SK-N-SH treated with all-trans-retinoic acid at 6 μM for 48 hours (cell line): Measurements from ENCODE around the gene BZW2.

Experiments used
- ATAC-seq: fragments of 200-7000 bp; cut with Tn5 transposase; 3 replicates; pipeline ENCODE4 v1.9.1; 2020; ENCODE audit warnings: mild to moderate bottlenecking, moderate library complexity
- ARNTL ChIP-seq: fragments of 450-650 bp; formaldehyde crosslinking; IDR thresholded peaks from 2 replicates; pipeline ENCODE4 v1.5.0; 2020; ENCODE audit warnings: low read depth, mild to moderate bottlenecking, moderate library complexity, borderline replicate concordance
- BACH2 ChIP-seq: fragments of 250-450 bp; sonication (Bioruptor Pico); IDR thresholded peaks from 2 replicates; pipeline ENCODE4 v1.9.0; 2021; ENCODE audit warnings: mild to moderate bottlenecking, borderline replicate concordance
- CSDC2 ChIP-seq: fragments of 250-450 bp; sonication (Bioruptor Pico); IDR thresholded peaks from 2 replicates; pipeline ENCODE4 v1.5.0; 2020; ENCODE audit warnings: mild to moderate bottlenecking, moderate library complexity
- ESRRG ChIP-seq: fragments of 250-450 bp; sonication (Bioruptor Pico); IDR thresholded peaks from 2 replicates; pipeline ENCODE4 v1.6.1; 2021; ENCODE audit warnings: mild to moderate bottlenecking
- GLIS3 ChIP-seq: fragments of 250-450 bp; sonication (Bioruptor Pico); IDR thresholded peaks from 2 replicates; pipeline ENCODE4 v1.5.0; 2020; ENCODE audit warnings: mild to moderate bottlenecking, moderate library complexity
- ISL1 ChIP-seq: fragments of 250-450 bp; sonication (Bioruptor Pico); IDR thresholded peaks from 2 replicates; pipeline ENCODE4 v2.1.2; 2022; ENCODE audit warnings: mild to moderate bottlenecking, moderate library complexity
- OSR1 ChIP-seq: fragments of 250-450 bp; sonication (Bioruptor Pico); IDR thresholded peaks from 2 replicates; pipeline ENCODE4 v1.8.0; 2022; ENCODE audit warnings: moderate library complexity, mild to moderate bottlenecking, inconsistent platforms
- PPARA ChIP-seq: fragments of 250-450 bp; sonication (Bioruptor Pico); IDR thresholded peaks from 2 replicates; pipeline ENCODE4 v1.5.0; 2020; ENCODE audit warnings: mild to moderate bottlenecking, borderline replicate concordance
- RARB ChIP-seq: fragments of 250-450 bp; sonication (Bioruptor Pico); IDR thresholded peaks from 2 replicates; pipeline ENCODE4 v1.8.0; 2021; ENCODE audit warnings: mild to moderate bottlenecking, moderate library complexity
- SNAI2 ChIP-seq: fragments of 250-450 bp; sonication (Bioruptor Pico); IDR thresholded peaks from 2 replicates; pipeline ENCODE4 v1.5.0; 2020; ENCODE audit warnings: mild to moderate bottlenecking, moderate library complexity
- TCF4 ChIP-seq: fragments of 250-450 bp; sonication (Bioruptor Pico); IDR thresholded peaks from 2 replicates; pipeline ENCODE4 v1.8.0; 2021; ENCODE audit warnings: mild to moderate bottlenecking, moderate library complexity, borderline replicate concordance
- TOX ChIP-seq: fragments of 250-450 bp; sonication (Bioruptor Pico); IDR thresholded peaks from 2 replicates; pipeline ENCODE4 v1.8.0; 2021; ENCODE audit warnings: mild to moderate bottlenecking, moderate library complexity, borderline replicate concordance
- ZC3H10 ChIP-seq: fragments of 250-450 bp; sonication (Bioruptor Pico); IDR thresholded peaks from 2 replicates; pipeline ENCODE4 v1.5.1; 2021; ENCODE audit warnings: mild to moderate bottlenecking, moderate library complexity
- ZFP3 ChIP-seq: fragments of 250-450 bp; sonication (Bioruptor Pico); IDR thresholded peaks from 2 replicates; pipeline ENCODE4 v1.5.0; 2020; ENCODE audit warnings: mild to moderate bottlenecking, moderate library complexity
- ZNF565 ChIP-seq: fragments of 450-650 bp; formaldehyde crosslinking; conservative IDR thresholded peaks from 2 replicates; pipeline ENCODE4 v1.5.0; 2020; ENCODE audit warnings: low read depth, mild to moderate bottlenecking, moderate library complexity
- ZNF8 ChIP-seq: fragments of 450-650 bp; formaldehyde crosslinking; IDR thresholded peaks from 2 replicates; pipeline ENCODE4 v1.5.0; 2020; ENCODE audit warnings: mild to moderate bottlenecking, moderate library complexity
- TF ChIP-seq, protein P1 (sequence below): fragments of 250-450 bp; sonication (Bioruptor Pico); IDR thresholded peaks from 2 replicates; pipeline ENCODE4 v1.5.1; 2020; ENCODE audit warnings: low read depth, mild to moderate bottlenecking, moderate library complexity
- TF ChIP-seq, protein P2 (sequence below): fragments of 250-450 bp; sonication (Bioruptor Pico); IDR thresholded peaks from 2 replicates; pipeline ENCODE4 v1.5.1; 2021; ENCODE audit warnings: mild to moderate bottlenecking, moderate library complexity
- TF ChIP-seq, protein P3 (sequence below): fragments of 250-450 bp; sonication (Bioruptor Pico); IDR thresholded peaks from 2 replicates; pipeline ENCODE4 v1.5.0; 2020; ENCODE audit warnings: mild to moderate bottlenecking, moderate library complexity

BZW2 gene

DNA sequence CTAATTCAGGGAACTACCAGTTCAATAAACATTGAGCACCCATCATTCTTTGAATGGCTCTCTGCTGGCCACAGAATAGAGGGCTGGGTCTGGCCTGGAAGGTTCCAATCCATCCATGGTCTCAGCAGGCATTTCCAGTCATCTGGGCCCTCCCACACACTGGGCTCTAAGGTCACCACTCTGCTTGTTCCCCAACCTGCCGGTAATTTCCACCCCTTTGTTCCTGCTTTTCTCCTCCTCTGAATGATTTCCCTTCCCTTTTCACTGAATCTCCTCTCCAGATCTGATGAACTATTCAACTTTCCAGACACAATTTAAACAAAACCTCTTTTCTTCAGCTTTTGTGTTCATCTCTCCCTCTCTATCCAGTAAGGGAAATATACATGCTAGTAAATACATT lies 2.6 kb downstream of the BZW2 start:
- no peak for ATAC-seq
- no peak for TF ChIP-seq TCF4 (CRISPR knock-in tag)
- TF ChIP-seq RARB, result no peak
- TF ChIP-seq OSR1 (CRISPR knock-in tag), result no peak
- no peak for TF ChIP-seq ZFP3 (CRISPR knock-in tag)
- TF ChIP-seq, protein P1, sequence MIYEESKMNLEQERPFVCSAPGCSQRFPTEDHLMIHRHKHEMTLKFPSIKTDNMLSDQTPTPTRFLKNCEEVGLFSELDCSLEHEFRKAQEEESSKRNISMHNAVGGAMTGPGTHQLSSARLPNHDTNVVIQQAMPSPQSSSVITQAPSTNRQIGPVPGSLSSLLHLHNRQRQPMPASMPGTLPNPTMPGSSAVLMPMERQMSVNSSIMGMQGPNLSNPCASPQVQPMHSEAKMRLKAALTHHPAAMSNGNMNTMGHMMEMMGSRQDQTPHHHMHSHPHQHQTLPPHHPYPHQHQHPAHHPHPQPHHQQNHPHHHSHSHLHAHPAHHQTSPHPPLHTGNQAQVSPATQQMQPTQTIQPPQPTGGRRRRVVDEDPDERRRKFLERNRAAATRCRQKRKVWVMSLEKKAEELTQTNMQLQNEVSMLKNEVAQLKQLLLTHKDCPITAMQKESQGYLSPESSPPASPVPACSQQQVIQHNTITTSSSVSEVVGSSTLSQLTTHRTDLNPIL, result no peak
- no peak for TF ChIP-seq ARNTL (CRISPR knock-in tag)
- no peak for TF ChIP-seq PPARA (CRISPR knock-in tag)
- TF ChIP-seq TOX (CRISPR knock-in tag), result no peak
- no peak for TF ChIP-seq ZC3H10 (CRISPR knock-in tag)
- no peak for TF ChIP-seq ESRRG (CRISPR knock-in tag)
- TF ChIP-seq CSDC2 (CRISPR knock-in tag), result no peak
- TF ChIP-seq GLIS3, result no peak

DNA sequence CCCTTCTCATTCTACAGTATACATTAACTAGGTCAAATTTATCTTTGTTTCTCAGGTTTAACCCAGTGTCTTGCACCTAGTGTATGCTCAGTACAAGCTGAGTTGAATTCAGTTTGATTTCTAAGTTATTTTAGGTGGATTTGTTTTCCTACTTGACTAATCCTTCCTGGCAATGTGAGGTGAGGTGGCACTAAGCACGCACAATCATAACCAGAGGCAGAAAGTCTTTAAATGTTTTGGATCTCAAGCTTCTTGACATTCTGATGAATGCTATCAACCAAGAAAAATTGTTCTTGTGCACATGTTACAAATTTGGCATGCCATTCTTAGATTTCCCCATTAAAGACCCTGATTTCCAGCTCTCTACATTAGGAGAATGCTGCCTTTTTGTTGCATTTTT lies 3.2 kb downstream of the BZW2 start:
- no peak for TF ChIP-seq ZC3H10 (CRISPR knock-in tag)
- no peak for ATAC-seq

DNA sequence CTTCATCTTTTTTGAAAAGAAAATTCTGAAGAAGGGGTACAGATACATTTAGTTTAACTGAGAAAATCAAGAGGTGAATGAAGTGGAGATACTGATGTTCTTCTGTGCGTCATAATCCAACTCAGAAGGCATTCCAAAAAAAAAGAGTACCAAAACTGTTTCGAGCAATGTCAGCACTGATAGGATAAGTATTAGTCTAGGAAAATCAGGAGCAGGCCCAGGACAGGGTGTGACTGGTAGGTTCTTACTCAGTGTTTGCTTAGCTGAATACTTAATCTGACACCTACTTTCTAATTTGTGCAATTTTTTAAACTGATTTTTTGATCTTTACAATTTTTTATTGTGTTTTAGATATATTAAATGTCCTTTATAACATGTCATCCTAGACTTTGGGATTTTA lies 4.3 kb downstream of the BZW2 start:
- no peak for ATAC-seq
- no peak for TF ChIP-seq ISL1
- TF ChIP-seq, protein P1, result no peak

DNA sequence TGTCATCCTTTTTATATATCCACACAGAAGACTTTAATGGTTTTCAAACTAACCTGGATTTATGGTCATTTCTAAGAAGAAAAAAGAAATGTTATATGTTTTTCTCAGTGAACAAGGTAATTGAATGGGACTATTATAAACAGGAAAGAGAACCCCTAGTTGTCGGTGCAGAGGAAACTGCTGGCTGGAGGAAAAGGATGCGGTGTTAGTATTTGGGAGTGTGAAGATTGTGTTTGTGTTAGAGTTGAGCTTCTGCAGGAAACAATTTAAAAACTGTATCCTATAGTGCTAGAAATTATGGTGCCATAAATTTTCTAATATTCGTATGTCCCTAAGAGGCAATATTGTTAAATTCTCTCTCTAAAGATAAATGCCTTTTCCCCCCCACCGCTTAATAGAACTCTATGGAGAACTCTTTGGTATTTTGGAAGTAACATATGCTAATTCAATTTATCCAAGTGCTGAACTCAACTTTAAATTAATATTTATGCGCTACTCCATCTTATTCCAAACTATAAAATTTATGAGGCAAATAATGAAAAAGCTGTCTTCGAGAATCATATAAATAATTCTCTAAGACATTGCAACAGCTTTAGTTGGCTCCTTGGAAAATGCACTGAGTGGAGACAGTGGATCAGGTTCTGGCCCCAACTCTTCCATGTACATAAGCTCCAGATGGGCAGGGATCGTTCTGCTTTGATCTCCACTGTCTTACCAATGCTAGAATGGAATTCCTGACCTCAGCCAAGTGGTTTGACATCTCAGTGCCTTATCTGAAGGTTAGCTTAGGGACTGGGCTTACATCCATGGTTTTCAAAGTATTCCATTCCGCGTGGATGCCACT lies 5.6 kb downstream of the BZW2 start:
- TF ChIP-seq ZC3H10 (CRISPR knock-in tag), result no peak
- no peak for TF ChIP-seq PPARA (CRISPR knock-in tag)
- TF ChIP-seq, all 23 proteins: peak for 0

DNA sequence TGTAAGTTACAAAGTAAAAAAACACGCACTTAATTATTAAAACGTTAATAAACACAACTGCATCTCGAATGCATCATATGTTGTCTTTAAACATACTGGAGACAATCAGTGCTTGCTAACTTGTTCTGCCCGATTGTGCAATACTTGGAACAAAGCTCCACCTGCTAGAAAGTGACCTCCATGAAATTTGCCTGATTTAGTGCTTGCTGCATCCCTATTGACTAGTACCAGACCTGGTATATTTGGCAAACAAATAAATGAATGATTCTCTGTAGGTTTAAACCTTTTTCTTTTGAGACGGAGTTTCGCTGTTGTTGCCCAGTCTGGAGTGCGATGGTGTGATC lies 6.2 kb downstream of the BZW2 start:
- TF ChIP-seq CSDC2 (CRISPR knock-in tag), result no peak
- no peak for TF ChIP-seq ESRRG (CRISPR knock-in tag)
- TF ChIP-seq, protein P1, result no peak
- TF ChIP-seq SNAI2 (CRISPR knock-in tag), result no peak
- TF ChIP-seq ZNF8 (CRISPR knock-in tag), result no peak
- no peak for TF ChIP-seq BACH2 (CRISPR knock-in tag)
- no peak for TF ChIP-seq ZNF565
- TF ChIP-seq, protein P2, sequence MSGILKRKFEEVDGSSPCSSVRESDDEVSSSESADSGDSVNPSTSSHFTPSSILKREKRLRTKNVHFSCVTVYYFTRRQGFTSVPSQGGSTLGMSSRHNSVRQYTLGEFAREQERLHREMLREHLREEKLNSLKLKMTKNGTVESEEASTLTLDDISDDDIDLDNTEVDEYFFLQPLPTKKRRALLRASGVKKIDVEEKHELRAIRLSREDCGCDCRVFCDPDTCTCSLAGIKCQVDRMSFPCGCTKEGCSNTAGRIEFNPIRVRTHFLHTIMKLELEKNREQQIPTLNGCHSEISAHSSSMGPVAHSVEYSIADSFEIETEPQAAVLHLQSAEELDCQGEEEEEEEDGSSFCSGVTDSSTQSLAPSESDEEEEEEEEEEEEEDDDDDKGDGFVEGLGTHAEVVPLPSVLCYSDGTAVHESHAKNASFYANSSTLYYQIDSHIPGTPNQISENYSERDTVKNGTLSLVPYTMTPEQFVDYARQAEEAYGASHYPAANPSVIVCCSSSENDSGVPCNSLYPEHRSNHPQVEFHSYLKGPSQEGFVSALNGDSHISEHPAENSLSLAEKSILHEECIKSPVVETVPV (CRISPR knock-in tag), result no peak
- TF ChIP-seq ZC3H10 (CRISPR knock-in tag), result no peak
- TF ChIP-seq ZFP3 (CRISPR knock-in tag), result no peak
- no peak for TF ChIP-seq ARNTL (CRISPR knock-in tag)
- TF ChIP-seq PPARA (CRISPR knock-in tag), result no peak
- TF ChIP-seq, protein P3, sequence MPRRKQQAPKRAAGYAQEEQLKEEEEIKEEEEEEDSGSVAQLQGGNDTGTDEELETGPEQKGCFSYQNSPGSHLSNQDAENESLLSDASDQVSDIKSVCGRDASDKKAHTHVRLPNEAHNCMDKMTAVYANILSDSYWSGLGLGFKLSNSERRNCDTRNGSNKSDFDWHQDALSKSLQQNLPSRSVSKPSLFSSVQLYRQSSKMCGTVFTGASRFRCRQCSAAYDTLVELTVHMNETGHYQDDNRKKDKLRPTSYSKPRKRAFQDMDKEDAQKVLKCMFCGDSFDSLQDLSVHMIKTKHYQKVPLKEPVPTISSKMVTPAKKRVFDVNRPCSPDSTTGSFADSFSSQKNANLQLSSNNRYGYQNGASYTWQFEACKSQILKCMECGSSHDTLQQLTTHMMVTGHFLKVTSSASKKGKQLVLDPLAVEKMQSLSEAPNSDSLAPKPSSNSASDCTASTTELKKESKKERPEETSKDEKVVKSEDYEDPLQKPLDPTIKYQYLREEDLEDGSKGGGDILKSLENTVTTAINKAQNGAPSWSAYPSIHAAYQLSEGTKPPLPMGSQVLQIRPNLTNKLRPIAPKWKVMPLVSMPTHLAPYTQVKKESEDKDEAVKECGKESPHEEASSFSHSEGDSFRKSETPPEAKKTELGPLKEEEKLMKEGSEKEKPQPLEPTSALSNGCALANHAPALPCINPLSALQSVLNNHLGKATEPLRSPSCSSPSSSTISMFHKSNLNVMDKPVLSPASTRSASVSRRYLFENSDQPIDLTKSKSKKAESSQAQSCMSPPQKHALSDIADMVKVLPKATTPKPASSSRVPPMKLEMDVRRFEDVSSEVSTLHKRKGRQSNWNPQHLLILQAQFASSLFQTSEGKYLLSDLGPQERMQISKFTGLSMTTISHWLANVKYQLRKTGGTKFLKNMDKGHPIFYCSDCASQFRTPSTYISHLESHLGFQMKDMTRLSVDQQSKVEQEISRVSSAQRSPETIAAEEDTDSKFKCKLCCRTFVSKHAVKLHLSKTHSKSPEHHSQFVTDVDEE (CRISPR knock-in tag), result no peak
- TF ChIP-seq TOX (CRISPR knock-in tag), result no peak
- TF ChIP-seq GLIS3, result no peak
- no peak for ATAC-seq

More for the DNA sequence above, 5.6 kb downstream of the BZW2 start:
- no peak for ATAC-seq
